ENCODE measurements around the gene OR5AU1. TPM values are rescaled to one million over a fixed set of nuclear protein-coding genes. Genes with fewer than 3 reads are reported as not detected.

The OR5AU1 gene
- total RNA-seq (ENCODE audit: unreplicated experiment): not detected
- long read RNA-seq: 0 reads

- TF ChIP-seq CTCF (IDR thresholded peaks at IDR 0.05; ENCODE audit: partially characterized antibody, unreplicated experiment): no peak
- Mint-ChIP-seq H3K27ac (ENCODE audit: unreplicated experiment) (no peak within 1 kb of the TSS), H3K4me1 (ENCODE audit: low read depth, unreplicated experiment) (no peaks in the 10 kb centered on the region), H3K27me3 (ENCODE audit: unreplicated experiment) (peaks cover 2% of the 10 kb centered on the region), H3K9me3 (ENCODE audit: unreplicated experiment) (no peaks in the 10 kb centered on the region), H3K4me3 (ENCODE audit: unreplicated experiment) (no peak within 1 kb of the TSS), H3K36me3 (ENCODE audit: unreplicated experiment) (no peaks in the 10 kb centered on the region)
- no peak for DNase-seq
Observed at GRCh38 chr14:21155963-21156362, at the start of gene OR5AU1. Gene OR5AU1 (minus strand): TSS chr14:21156063. CDS start chr14:21155872, 191 bp downstream.

GRCh38 chr14:21205026-21205677 lies 49.3 kb upstream of the OR5AU1 start:
- no peak for DNase-seq
- H3K9me3 Mint-ChIP-seq (ENCODE audit: unreplicated experiment): peaks cover 17% of the 10 kb centered on the region
- H3K36me3 Mint-ChIP-seq (ENCODE audit: unreplicated experiment): peaks cover 10% of the 10 kb centered on the region
- no peak for TF ChIP-seq CTCF (IDR thresholded peaks at IDR 0.05; ENCODE audit: partially characterized antibody, unreplicated experiment)
- H3K27me3 Mint-ChIP-seq (ENCODE audit: unreplicated experiment): peaks cover 15% of the 10 kb centered on the region
- H3K4me1 Mint-ChIP-seq (ENCODE audit: low read depth, unreplicated experiment): peaks cover 19% of the 10 kb centered on the region
- H3K27ac Mint-ChIP-seq (ENCODE audit: unreplicated experiment): no peak overlapping the region
- H3K4me3 Mint-ChIP-seq (ENCODE audit: unreplicated experiment): no peak overlapping the region

GRCh38 chr14:21204167-21205025 lies 48.5 kb upstream of the OR5AU1 start:
- Mint-ChIP-seq H3K27me3 (ENCODE audit: unreplicated experiment) (peaks cover 15% of the 10 kb centered on the region), H3K4me1 (ENCODE audit: low read depth, unreplicated experiment) (peaks cover 19% of the 10 kb centered on the region), H3K27ac (ENCODE audit: unreplicated experiment) (peak overlapping the region; percentile 84), H3K36me3 (ENCODE audit: unreplicated experiment) (peaks cover 10% of the 10 kb centered on the region), H3K9me3 (ENCODE audit: unreplicated experiment) (peaks cover 17% of the 10 kb centered on the region), H3K4me3 (ENCODE audit: unreplicated experiment) (peak overlapping the region; percentile 71)
- no peak for DNase-seq
- no peak for TF ChIP-seq CTCF (IDR thresholded peaks at IDR 0.05; ENCODE audit: partially characterized antibody, unreplicated experiment)

- H3K9me3 Mint-ChIP-seq (ENCODE audit: unreplicated experiment): peaks cover 17% of the 10 kb centered on the region
- peaks cover 15% of the 10 kb centered on the region for H3K27me3 Mint-ChIP-seq (ENCODE audit: unreplicated experiment)
- TF ChIP-seq CTCF (IDR thresholded peaks at IDR 0.05; ENCODE audit: partially characterized antibody, unreplicated experiment): no peak
- H3K4me1 Mint-ChIP-seq (ENCODE audit: low read depth, unreplicated experiment): peaks cover 19% of the 10 kb centered on the region
- H3K27ac Mint-ChIP-seq (ENCODE audit: unreplicated experiment): peak overlapping the region; percentile 84
- no peak for DNase-seq
- H3K4me3 Mint-ChIP-seq (ENCODE audit: unreplicated experiment): peak overlapping the region; percentile 71
- H3K36me3 Mint-ChIP-seq (ENCODE audit: unreplicated experiment): peaks cover 10% of the 10 kb centered on the region
Observed at GRCh38 chr14:21203470-21204166, 47.8 kb upstream of the OR5AU1 start.
